NCI-H2029 treated with DMSO at 0.1 percent for 48 hours (cell line): ENCODE results near the gene SLC24A4.

Experiments used
- DNase-seq: peaks from one replicate; lab custom pipeline; 2025; lab: John Stamatoyannopoulos, UW

Gene SLC24A4

GRCh38 chr14:92458136-92459029 is 135.4 kb downstream of the SLC24A4 start:
- DNase-seq, result no peak

DNA sequence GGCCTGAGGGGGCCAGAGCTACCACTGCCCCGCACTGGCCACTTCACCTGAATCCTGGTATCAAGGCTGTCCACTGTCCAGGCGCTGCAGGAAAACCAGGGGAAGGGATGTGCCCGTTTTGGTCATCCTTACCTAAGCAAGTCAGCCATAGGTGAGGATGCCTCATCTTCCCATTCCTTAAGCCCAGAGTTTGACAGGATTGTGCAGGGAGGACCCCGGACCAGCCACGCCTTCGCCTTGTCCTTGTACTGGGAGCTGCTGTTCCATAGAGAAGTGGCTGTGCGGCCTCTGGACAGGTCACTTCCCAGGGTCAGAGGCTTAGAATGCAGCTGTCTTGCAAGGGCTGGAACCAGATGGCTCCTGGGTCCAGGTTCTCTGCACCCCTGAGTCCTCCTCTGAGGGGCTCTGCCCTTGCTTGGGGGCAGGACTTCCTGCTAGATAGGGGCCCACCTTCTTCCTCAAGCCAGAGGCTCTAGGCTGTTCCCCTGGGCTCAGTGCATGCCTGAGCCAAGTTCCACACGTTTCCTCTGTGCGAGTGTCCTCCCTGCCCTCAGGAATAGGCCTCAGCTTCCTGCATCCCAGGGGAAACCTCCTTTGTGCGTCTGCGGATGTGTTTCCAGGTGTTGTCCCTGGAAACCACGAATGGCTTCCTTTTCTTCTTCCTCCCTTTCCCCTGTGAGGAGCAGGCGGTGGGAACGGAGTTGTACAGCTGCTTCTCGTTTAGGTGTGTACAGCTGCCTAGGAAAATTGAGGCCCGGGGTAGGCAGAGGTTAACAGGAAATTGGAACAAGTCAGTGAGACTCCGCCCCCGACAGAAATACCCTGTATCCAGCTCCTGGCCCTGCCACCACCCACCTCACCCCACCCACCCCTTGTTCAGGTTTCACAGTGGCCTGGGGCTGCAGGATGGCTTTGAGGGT is 136.3 kb downstream of the SLC24A4 start:
- no peak for DNase-seq

DNA sequence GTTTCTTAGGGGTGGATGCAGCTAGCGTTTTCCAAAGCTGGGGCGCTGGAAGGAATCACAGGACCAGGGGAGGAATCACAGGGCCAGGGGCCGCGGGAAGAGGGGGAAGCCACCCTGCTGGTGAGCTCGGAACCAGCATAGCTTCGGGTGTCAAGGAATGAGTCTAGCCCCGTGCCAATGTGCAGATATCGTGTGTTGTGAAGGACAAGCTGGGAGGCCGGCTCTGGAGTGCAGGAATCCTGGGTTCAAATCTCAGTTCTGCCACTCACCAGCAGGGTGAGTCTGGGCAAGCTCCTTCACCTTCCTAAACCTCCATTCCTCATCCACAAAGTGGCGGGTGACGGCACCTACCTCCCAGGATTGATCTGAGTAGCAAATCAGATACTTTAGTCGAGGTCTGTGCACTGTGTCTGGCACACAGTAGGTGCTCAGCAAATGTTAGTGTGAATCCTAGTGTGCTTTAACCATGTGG is 137.0 kb downstream of the SLC24A4 start:
- DNase-seq, result no peak

GRCh38 chr14:92460541-92460915 is 137.6 kb downstream of the SLC24A4 start:
- no peak for DNase-seq

- no peak for DNase-seq
These were observed 138.1 kb downstream of the SLC24A4 start for GRCh38 chr14:92460916-92461579.

DNA sequence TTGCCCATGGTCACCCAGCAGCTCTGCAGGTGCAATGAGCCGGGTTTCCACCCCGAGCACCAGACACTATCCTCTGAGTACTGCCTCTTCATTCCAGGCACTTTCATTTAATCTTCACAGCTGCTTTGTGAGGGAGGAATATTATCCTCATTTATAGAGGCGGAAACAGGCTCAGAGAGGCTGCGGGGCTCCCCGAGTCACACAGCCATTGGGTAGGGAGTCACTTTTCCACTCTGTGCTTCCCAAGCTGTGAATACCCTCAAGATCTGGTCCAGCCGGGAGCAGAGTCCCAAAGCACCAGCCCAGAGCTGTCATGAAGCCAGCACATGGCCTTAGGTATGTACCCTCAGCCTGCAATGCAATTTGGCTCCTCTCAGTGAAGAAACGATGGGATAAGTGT is 138.9 kb downstream of the SLC24A4 start:
- no peak for DNase-seq

- no peak for DNase-seq
These were observed 139.6 kb downstream of the SLC24A4 start for GRCh38 chr14:92462568-92462967.

GRCh38 chr14:92463141-92463540 is 140.2 kb downstream of the SLC24A4 start:
- no peak for DNase-seq

DNA sequence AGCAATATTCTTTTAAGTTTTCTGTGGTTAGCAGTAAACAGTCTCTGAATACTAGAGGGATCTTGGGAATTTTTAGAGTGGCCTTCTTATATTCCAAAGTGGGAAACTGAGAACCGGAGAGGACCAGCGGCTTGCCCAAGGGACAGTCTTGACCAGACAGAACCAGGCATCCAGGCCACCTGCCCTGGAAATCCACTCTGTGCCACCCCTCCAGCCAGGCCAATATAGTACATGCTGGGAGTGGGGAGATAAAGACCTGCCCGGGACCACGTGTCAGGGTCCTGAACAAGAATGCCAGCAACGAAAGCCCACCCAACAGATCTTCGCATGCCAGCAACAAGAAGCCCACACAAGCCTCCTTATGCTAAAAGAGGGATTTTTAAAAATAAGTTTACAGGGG is 141.2 kb downstream of the SLC24A4 start:
- no peak for DNase-seq

DNA sequence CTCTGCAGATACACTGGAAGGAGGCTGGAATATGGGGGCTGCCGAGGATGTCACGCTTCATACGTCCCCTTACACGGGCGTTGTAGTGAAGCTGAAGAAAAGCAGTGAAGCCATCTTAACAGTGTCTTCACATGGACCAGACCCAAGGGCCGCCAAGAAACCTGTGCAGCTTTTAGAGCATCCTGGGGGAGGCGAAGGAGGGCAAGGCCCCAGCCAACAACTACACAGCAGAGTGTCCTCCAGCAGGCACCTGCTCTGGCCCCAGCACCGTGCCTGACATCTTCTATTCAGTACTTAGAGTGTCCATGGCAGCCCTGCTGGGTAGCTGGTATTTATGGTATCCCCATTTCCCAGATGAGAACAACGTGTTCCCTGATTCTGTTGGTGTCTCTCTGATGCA is 141.8 kb downstream of the SLC24A4 start:
- no peak for DNase-seq

DNA sequence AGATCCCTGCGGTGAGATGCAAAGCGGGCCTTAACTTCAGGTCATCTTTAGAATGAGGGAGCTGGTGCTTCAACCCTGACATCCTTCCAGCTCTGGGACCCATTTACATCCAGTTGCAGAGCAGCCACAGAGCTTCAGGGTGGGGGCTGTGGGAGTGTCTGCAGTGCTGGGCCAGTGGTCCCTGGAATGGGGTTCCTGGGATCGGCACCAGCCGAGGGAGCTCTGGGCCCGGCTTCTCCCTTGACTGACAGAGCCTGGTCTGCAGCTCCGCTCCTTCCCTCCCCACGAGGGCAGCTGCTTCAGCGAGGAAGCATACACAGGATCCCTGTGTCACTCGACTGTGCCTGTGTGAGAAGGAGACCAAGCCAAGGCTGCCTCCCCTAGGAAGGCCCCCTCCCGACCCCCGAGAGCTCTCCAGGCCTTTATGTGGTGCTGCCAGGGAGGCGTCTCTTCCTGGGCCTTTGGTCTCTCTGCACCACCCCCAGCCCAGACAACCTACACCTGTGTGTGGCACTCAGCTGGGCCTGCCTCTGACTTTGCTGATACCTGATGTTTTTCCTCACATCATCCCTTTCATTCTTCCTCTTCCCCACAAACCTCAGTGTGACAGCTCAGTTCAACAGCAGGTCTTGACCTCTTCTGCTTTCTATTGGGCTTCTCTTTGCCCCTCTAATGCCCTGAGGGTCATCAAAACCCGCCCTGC is 142.5 kb downstream of the SLC24A4 start:
- DNase-seq, result no peak

- DNase-seq, result no peak
These were observed 143.1 kb downstream of the SLC24A4 start for GRCh38 chr14:92466059-92466458.

DNA sequence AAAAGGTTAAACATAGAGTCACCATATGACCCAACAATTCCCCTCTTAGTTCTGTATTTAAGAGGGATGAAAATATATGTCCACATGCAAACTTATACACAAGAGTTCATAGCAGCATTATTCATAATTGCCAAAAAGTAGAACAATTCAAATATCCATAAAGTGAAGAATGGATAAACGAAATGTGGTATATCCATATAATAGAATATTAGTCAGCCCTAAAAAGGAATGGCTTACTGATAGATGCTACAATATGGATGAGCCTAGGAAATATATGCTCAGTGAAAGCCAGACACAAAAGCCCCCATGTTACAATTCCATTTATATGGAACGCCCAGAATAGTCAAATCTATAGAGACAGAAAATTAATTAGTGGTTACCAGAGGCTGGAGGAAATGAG is 146.6 kb downstream of the SLC24A4 start:
- no peak for DNase-seq

- no peak for DNase-seq
These were observed 147.2 kb downstream of the SLC24A4 start for GRCh38 chr14:92470215-92470614.

DNA sequence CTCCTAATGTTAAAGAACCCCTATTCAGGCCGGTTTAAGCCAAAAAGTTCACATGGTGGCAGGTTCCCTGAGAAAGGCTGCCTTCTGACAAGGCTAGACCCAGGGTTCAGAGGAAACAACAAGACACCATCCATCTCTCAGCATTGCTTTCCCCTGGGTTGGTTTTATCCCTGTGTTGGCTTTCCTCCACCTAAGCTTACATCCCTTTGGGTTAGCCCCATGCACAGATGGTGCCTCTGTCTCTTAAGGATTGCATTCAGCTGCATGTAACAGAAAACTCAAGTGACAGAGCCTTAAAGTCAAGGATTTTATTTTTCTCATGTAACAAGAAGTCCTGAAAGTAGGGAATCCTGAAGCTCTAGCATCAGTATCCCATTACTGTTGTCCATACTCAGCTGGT is 147.8 kb downstream of the SLC24A4 start:
- DNase-seq, result no peak

- no peak for DNase-seq
These were observed 149.0 kb downstream of the SLC24A4 start for GRCh38 chr14:92471919-92472318.

GRCh38 chr14:92472860-92473259 is 149.9 kb downstream of the SLC24A4 start:
- DNase-seq, result no peak

GRCh38 chr14:92473261-92473968 is 150.4 kb downstream of the SLC24A4 start:
- no peak for DNase-seq

- no peak for DNase-seq
These were observed 151.1 kb downstream of the SLC24A4 start for GRCh38 chr14:92473969-92474535.

DNA sequence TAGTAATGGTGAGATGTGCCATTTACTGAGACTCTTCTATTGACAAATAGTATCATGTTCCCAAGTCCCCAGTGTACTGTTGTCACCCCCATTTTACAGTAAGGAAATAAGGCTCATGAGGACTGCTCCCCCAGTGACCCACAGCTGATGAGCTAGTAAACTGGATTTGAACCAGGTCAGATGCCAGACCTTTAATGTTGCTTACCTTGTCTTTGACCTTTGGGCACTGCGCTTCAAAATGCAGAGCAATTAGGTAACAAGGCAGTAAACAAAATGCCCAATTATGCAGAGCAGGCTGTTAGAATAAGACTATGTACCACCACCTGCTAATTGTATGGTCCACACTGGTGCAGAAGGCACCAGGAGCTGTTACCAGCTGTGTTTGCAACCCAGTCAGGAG is 152.1 kb downstream of the SLC24A4 start:
- DNase-seq, result no peak
